Left ventricle myocardium inferior (tissue), 1 donor: ENCODE results near the gene MLST8. TPM values are rescaled to one million over a fixed set of nuclear protein-coding genes. Genes with fewer than 3 reads are reported as not detected.

ENCODE experiments used
- DNase-seq: peaks from one replicate; pipeline ENCODE4 v3.0.0-alpha.2; 2020
- H3K27ac ChIP-seq: fragments of 200-600 bp; replicated peaks from 2 replicates; pipeline ENCODE4 v1.8.0; 2021
- H3K27me3 ChIP-seq: fragments of 200-600 bp; 2 replicates; pipeline ENCODE4 v1.8.0; 2021; ENCODE audit warnings: low read depth
- H3K36me3 ChIP-seq: fragments of 200-600 bp; 2 replicates; pipeline ENCODE4 v1.8.0; 2021
- H3K4me1 ChIP-seq: fragments of 200-600 bp; 2 replicates; pipeline ENCODE4 v1.8.0; 2021
- H3K4me3 ChIP-seq: fragments of 200-600 bp; 2 replicates; pipeline ENCODE4 v1.8.0; 2021; ENCODE audit warnings: mild to moderate bottlenecking, moderate library complexity
- H3K9me3 ChIP-seq: fragments of 200-600 bp; replicated peaks from 2 replicates; pipeline ENCODE4 v1.8.0; 2021
- intact Hi-C: fragments of 100-400 bp; cut with micrococcal nuclease; formaldehyde crosslinking; loops from one replicate; pipeline ENCODE4 v1.11.0; 2022
- long read RNA-seq: library from polyadenylated mRNA; unstranded; transcript quantifications from one replicate; pipeline ENCODE4 v2.0.0, GENCODE V29; 2021
- total RNA-seq: library from RNA; stranded (reverse); fragmentation: NEBNext Ultra II Directional; extraction: Animal tissue kit (Norgen Biotek cat#: 25700); gene quantifications from one replicate; pipeline ENCODE4 v1.2.1, GENCODE V29; 2021
- TF ChIP-seq, protein P1 (sequence below): fragments of 200-600 bp; IDR thresholded peaks from 2 replicates; pipeline ENCODE4 v1.8.0; 2021; ENCODE audit warnings: antibody characterized with exemption, mild to moderate bottlenecking, borderline replicate concordance
- donor health status: DM: no; HTN: yes; CAD: no; lungs with severe emphysema.

MLST8 gene
- 27.3 TPM for total RNA-seq
- long read RNA-seq, transcript MLST8-215 (9 exons, 1,861 nt) = minor isoform, 8 of 82 reads
- long read RNA-seq, transcript MLST8-203 (9 exons, 1,691 nt) = minor isoform, 11 of 82 reads
- long read RNA-seq, transcript MLST8-232 (9 exons, 1,870 nt) = major isoform, 25 of 82 reads
- long read RNA-seq, partial matches to known transcripts = 10 of 82 reads
- long read RNA-seq, other reads (novel, unspliced or antisense) = 16 of 82 reads

GRCh38 chr16:2205104-2205966 lies at the start of gene MLST8:
MLST8 (plus strand) TSS chr16:2205454; CDS start chr16:2206086, 632 bp downstream.
- no peaks in the 10 kb centered on the region for H3K9me3 ChIP-seq
- TF ChIP-seq, protein P1, sequence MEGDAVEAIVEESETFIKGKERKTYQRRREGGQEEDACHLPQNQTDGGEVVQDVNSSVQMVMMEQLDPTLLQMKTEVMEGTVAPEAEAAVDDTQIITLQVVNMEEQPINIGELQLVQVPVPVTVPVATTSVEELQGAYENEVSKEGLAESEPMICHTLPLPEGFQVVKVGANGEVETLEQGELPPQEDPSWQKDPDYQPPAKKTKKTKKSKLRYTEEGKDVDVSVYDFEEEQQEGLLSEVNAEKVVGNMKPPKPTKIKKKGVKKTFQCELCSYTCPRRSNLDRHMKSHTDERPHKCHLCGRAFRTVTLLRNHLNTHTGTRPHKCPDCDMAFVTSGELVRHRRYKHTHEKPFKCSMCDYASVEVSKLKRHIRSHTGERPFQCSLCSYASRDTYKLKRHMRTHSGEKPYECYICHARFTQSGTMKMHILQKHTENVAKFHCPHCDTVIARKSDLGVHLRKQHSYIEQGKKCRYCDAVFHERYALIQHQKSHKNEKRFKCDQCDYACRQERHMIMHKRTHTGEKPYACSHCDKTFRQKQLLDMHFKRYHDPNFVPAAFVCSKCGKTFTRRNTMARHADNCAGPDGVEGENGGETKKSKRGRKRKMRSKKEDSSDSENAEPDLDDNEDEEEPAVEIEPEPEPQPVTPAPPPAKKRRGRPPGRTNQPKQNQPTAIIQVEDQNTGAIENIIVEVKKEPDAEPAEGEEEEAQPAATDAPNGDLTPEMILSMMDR = peak; percentile 28
- peaks cover 31% of the 10 kb centered on the region for H3K4me1 ChIP-seq
- H3K27me3 ChIP-seq = no peaks in the 10 kb centered on the region
- intact Hi-C loops = no loop called here
- peak within 1 kb of the TSS; percentile 86 for H3K4me3 ChIP-seq
- peak within 1 kb of the TSS; percentile 100 for H3K27ac ChIP-seq
- H3K36me3 ChIP-seq = peaks cover 33% of the 10 kb centered on the region
- peak; percentile 88 for DNase-seq

- Histone ChIP-seq H3K4me1 (peaks cover 89% of the 10 kb centered on the region), H3K9me3 (no peaks in the 10 kb centered on the region), H3K4me3 (peak overlapping the region; percentile 83), H3K27me3 (no peaks in the 10 kb centered on the region), H3K27ac (peak overlapping the region; percentile 89), H3K36me3 (peaks cover 4% of the 10 kb centered on the region)
- no peak for DNase-seq
- intact Hi-C loops = no loop called here
- TF ChIP-seq, protein P1 = no peak
Observed at GRCh38 chr16:2155977-2156848, 49.0 kb upstream of the MLST8 start.

DNA sequence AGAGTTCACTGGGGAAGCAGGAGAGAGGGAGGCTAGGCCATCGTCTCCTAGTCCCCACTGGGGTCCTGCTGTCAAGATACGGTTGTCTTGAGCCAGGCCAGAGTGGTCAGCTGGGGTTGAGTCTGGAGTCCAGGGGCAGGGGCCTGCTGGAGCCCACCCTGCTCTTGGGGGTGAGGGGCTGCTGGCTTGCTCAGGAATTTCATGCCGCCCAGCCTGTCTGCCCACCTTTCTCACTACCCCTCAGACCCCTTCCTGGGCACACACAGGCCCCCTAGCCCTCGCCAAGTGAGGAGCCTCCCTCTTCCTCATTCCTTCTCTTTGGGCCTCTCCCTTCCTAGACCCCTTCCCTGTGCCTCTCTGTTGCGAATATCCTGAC lies 48.4 kb upstream of the MLST8 start:
- Histone ChIP-seq H3K4me1 (peaks cover 89% of the 10 kb centered on the region), H3K36me3 (no peaks in the 10 kb centered on the region), H3K27ac (no peak overlapping the region), H3K4me3 (peak overlapping the region; percentile 83), H3K27me3 (no peaks in the 10 kb centered on the region), H3K9me3 (no peaks in the 10 kb centered on the region)
- DNase-seq = no peak
- intact Hi-C loops = no loop called here
- TF ChIP-seq, protein P1 = no peak

GRCh38 chr16:2157480-2158261 lies 47.6 kb upstream of the MLST8 start:
- no peak overlapping the region for H3K27ac ChIP-seq
- intact Hi-C loops = no loop called here
- no peak for DNase-seq
- peak overlapping the region; percentile 83 for H3K4me3 ChIP-seq
- H3K4me1 ChIP-seq = peaks cover 80% of the 10 kb centered on the region
- H3K9me3 ChIP-seq = no peaks in the 10 kb centered on the region
- H3K27me3 ChIP-seq = no peaks in the 10 kb centered on the region
- H3K36me3 ChIP-seq = no peaks in the 10 kb centered on the region
- TF ChIP-seq, protein P1 = no peak
